A549 (cell line): ENCODE measurements around the gene PSAT1.

Experiments used
- POLR2A ChIP-seq: IDR thresholded peaks from 2 replicates; pipeline ENCODE4 v1.6.1; 2012; ENCODE audit warnings: mild to moderate bottlenecking, low read length
- TF ChIP-seq, protein P1 (sequence below): fragments of 450-650 bp; IDR thresholded peaks from 2 replicates; pipeline ENCODE4 v1.6.1; 2014; ENCODE audit warnings: antibody characterized with exemption
- TF ChIP-seq, protein P2 (sequence below): fragments of >200 bp; sonication (Bioruptor Twin); formaldehyde crosslinking; IDR thresholded peaks from 3 replicates; pipeline ENCODE4 v1.5.1; 2016
- TF ChIP-seq, protein P3 (sequence below): IDR thresholded peaks from 2 replicates; pipeline ENCODE4 v1.6.1; 2012; ENCODE audit warnings: low read depth, borderline replicate concordance

DNA sequence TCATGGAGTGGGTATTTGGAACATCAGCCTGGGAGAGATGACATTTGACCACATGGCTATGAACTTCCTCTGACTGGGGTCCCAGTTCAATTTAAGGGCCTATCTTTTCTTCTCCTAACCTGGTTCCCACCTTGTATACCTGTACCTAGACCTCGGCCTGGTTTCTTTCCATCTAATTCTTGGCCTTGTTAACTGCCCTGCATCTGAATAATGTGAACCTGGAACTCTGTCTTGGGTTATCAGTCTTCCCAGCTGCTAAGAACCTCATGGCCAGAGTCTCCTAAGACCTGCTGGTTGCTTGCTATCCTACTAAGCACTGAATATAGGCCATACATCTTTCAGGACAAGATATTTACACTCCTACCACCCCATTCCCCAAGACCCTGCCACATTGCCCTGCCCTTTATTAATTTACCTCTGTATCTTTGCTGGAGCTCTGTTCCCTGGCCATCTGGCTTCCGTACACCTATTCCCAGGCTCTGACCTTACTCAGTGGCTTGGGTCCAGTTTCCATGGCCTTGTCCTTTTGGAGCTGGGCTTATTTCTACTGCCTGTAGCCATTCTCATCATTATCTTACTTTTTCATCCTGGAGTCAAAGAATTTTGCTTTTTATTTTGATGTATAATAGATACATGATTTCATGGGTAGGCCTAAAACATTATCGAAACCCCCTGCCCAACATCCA lies 6.6 kb downstream of the PSAT1 start:
- TF ChIP-seq, protein P1, sequence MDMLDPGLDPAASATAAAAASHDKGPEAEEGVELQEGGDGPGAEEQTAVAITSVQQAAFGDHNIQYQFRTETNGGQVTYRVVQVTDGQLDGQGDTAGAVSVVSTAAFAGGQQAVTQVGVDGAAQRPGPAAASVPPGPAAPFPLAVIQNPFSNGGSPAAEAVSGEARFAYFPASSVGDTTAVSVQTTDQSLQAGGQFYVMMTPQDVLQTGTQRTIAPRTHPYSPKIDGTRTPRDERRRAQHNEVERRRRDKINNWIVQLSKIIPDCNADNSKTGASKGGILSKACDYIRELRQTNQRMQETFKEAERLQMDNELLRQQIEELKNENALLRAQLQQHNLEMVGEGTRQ = no peak
- TF ChIP-seq, protein P2, sequence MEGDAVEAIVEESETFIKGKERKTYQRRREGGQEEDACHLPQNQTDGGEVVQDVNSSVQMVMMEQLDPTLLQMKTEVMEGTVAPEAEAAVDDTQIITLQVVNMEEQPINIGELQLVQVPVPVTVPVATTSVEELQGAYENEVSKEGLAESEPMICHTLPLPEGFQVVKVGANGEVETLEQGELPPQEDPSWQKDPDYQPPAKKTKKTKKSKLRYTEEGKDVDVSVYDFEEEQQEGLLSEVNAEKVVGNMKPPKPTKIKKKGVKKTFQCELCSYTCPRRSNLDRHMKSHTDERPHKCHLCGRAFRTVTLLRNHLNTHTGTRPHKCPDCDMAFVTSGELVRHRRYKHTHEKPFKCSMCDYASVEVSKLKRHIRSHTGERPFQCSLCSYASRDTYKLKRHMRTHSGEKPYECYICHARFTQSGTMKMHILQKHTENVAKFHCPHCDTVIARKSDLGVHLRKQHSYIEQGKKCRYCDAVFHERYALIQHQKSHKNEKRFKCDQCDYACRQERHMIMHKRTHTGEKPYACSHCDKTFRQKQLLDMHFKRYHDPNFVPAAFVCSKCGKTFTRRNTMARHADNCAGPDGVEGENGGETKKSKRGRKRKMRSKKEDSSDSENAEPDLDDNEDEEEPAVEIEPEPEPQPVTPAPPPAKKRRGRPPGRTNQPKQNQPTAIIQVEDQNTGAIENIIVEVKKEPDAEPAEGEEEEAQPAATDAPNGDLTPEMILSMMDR = no peak
- TF ChIP-seq, protein P3, sequence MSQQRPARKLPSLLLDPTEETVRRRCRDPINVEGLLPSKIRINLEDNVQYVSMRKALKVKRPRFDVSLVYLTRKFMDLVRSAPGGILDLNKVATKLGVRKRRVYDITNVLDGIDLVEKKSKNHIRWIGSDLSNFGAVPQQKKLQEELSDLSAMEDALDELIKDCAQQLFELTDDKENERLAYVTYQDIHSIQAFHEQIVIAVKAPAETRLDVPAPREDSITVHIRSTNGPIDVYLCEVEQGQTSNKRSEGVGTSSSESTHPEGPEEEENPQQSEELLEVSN = no peak
- no peak for TF ChIP-seq POLR2A
